HG03520 (cell line): ENCODE measurements around the gene AKTIP.
"Not testable (repeated sequence)": the region's sequence is repeated elsewhere in the genome, so short reads cannot be mapped to it uniquely, and the experiment has no call there.

Experiments
- ATAC-seq: cut with Tn5 transposase; IDR thresholded peaks from one replicate; pipeline ENCODE4 v1.9.1; 2021; ENCODE audit warnings: mild to moderate bottlenecking, moderate library complexity; ENCODE audit not compliant: unreplicated experiment

AKTIP gene

DNA sequence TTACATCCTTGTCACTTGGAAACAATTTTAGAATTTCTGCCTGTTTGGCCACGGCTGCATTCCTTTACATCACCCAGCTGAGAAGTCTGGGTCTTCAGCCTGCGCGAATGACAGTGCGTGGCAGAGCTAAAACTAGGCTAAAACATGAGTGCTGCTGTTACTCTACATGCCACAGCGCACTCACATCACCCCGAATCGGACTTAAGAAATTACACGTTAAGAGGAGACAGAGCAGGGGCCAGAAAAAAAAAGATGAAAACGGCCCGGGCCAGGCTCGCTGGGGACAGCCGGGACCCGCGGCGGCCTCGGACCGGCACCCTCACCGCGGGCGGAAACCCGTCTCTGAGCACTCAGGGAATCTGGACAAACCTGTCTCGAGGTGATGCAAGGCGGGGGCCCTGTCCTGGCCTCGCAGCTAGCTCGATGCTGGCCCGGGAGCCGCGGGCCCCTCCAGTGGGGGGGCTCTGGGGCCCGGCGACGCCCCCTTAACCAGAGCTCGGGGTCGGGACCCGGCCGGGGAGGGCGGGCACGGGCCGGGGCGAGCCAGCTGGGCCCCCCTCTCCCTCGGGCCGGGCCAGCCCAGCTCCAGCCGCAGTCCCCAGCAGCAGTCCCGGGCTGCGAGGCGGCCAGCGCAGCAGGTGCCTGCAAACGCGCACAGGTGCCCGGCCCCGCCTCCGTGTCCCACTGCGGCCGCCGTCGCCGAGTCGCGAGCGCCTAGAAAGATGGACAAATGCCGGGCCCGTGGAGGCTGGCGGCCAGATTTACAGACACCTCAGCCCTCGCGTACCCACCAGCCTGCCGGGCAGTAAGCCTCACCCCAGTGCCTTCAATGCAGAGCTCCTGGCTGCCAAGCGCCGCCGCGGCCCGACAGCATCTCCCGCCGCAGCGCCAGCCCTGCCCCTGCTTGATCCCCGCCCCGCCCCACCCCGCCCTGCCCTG is at the start of gene AKTIP:
Gene AKTIP (minus strand): TSS at position 879 of the 939 bp plus-strand sequence. CDS start 2,950 bp downstream, outside the sequence.
- peak; percentile 16 for ATAC-seq

DNA sequence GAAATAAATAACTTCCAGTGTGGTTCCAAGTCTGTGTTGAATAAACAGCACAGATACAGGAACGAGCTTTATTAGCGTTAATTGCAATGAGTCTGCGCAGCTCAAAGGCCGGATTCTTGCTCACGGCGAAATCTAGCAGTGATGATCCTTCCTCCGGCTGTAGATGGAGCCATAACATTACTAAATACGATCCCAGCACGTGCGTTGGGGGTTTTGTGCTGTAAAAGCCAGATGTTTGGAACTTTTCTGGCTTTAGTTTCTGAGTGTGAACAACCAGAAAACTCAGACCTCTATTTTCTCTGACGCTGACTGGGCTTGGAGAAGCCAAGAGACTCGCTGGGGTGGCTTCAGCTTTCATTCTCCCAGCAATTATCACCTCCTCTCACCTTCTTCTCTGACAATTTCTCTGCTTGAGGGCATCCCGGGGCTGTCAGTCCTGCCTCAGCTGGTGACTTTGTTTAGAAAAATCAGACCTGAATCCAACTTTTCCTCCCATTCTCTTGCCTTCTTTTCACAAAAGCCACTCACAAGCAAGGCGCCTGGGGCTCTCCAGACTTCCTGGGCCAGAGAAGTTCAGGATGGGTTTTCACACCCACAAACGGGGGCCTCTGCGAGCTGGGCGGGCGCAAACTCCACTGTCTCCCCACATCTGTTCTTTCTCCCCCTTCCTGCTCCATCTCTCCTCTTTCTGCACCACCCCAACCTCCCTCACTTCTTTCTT is 47.1 kb upstream of the AKTIP start:
- ATAC-seq, result peak; percentile 87

GRCh38 chr16:53546988-53547391 is 44.0 kb upstream of the AKTIP start:
- no peak for ATAC-seq

DNA sequence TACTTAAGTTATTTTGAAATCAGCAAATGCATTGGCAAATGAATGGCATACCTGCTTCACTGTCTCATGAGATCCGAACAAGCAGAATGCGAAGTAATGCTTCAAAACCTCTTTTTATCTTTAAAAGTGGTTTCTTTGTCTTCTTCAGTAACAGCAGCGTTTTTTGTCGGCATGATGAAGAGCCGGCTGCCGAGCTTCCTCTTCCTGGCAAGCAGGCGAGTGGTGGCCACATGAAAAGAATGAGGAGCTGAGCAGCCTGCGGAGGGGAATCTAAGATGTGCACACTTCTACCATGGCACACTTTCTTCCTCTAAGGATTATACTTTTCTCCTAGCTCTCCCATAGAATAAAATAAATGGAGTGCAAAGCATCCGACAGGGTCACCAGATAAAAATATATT is 42.4 kb upstream of the AKTIP start:
- ATAC-seq, result no peak

DNA sequence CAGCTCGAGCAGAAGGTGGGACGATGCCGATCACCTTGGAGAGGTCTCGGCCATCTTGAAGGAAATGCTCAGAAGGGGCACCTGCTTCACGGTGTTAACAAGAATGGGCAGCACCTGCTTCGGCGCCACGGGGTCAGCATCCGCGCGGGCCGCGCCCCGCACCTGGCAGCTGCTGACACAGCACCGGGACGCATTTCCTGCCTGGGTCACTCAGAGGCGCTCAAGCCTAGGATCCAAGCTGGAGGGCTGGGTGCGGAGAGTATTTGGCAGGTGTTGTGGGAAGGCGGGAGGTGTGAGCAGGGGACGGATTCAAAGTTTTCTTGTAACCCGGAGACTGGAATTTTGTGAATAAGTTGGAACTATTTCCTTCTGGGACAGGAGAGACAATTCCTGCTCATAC is 39.3 kb upstream of the AKTIP start:
- ATAC-seq, result no peak

GRCh38 chr16:53541326-53541725 is 38.3 kb upstream of the AKTIP start:
- ATAC-seq, result no peak

DNA sequence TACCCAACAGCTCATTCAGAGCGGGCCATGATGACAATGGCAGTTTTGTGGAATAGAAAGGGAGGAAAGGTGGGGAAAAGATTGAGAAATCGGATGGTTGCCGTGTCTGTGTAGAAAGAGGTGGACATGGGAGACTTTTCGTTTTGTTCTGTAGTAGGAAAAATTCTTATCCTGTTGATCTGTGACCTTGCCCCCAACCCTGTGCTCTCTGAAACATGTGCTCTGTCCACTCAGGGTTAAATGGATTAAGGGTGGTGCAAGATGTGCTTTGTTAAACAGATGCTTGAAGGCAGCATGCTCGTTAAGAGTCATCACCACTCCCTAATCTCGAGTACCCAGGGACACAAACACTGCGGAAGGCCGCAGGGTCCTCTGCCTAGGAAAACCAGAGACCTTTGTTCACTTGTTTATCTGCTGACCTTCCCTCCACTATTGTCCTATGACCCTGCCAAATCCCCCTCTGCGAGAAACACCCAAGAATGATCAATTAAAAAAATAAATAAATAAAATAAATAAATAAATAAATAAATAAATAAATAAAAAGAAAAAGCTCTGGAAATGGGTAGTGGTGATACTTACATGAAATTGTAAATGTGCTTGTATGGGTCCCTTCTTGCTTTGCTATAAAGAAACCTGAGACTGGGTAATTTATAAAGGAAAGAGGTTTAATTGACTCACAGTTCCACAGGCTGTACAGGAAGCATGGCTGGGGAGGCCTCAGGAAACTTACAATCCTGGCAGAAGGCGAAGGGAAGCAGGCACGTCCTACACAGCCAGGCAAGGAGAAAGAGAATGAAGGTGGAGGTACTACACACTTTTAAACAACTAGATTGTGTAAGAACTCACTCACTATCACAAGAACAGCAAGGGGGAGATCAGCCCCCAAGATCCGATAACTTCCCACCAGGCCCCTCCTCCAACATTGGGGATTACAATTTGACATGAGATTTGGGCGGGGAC is 37.0 kb upstream of the AKTIP start:
- not testable (repeated sequence) for ATAC-seq

GRCh38 chr16:53539346-53539745 is 36.3 kb upstream of the AKTIP start:
- ATAC-seq, result not testable (repeated sequence)

GRCh38 chr16:53537626-53538025 is 34.6 kb upstream of the AKTIP start:
- ATAC-seq, result no peak

GRCh38 chr16:53534206-53534605 is 31.2 kb upstream of the AKTIP start:
- ATAC-seq, result no peak

- ATAC-seq, result no peak
Measured at GRCh38 chr16:53530741-53531140, 27.7 kb upstream of the AKTIP start.

DNA sequence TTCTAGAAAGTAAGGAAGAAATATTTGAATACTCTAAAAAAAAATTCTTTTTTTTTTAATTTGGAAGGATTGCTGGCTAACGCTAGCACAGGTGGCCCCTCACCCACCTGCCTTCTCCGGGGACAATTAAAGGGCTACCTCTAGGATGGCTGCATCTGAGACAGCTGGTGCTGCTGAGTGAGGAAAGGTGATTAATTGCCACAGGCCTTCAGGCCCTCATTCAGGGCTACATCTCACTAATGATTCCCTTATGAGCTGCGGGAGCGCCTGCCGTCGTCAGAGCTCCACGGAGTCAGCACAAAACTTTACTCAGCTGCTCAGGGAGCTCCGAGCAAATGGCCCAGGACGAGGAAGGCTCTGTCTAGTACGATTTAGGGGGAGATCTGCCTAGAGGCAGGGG is 27.0 kb upstream of the AKTIP start:
- no peak for ATAC-seq

DNA sequence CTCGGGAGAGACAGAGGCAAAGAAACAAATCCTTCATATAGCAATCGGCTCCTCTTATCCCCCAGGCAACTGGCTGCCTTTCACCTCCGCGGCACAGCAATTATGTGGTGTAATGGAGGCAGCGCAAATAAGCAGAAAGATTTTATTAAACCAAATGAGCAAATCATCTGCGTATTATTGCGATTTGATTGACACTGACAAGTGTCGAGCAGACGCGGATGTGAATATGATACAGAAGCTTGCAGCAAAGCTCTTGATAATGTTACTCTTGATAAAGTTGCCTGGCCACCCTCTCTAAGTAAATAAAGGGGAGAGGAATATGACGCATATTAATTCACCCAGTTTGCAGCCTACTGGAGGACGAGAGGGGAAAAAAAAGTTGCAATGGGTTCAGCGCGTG is 26.5 kb upstream of the AKTIP start:
- no peak for ATAC-seq

DNA sequence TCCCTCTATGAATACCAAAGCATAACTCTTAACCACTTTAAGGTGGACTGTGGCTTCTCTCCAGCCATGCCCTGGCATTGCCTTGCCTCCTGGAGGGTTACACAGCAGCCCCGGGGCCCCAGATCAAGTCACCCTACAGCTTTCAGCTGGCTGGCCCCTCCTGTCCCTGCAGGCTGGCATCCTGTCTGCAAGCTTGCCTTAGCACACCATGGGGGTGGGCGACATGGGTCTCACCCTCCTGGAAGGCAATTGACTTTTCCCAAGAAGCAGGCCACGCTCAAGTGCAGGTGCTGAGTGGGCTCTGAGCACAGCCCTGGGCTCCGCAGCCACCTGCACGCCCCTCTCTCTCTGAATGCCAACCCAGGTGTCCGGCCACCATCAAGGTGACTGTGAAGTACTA is 25.8 kb upstream of the AKTIP start:
- no peak for ATAC-seq

GRCh38 chr16:53523971-53524548 is 21.1 kb upstream of the AKTIP start:
- no peak for ATAC-seq

DNA sequence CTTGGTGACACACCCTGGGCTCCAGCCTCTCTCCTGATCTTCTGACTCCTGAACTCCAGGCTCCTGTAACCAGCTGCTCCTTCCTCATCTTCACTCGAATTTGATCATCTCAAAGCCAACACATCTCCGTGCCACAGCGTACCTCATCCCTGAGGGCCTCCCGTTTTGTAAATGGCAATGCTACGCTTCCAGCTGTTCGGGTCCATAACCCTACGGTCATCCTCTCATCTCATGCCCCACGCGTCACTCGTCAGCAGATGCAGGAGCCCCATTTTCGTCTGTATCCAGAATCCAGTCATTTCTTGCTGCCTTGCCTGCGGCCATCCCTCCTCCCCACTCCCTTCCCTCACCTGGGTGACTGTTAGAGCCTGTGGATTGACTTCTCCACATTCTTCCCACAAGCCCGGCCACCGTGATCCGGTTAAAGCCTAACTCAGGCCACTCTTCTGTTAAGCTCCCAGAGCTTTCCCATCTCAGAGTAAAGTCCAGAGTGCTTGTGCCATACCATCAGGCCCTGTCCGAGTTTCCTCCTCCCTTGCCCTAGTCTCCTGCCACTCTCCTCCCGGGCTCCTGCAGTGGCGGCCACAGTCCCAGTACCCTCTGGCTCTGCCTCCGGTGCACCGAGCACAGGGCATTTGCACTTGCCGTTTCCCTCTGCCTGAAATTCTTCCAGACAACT is 20.3 kb upstream of the AKTIP start:
- no peak for ATAC-seq

- ATAC-seq, result no peak
Measured at GRCh38 chr16:53519417-53520091, 16.5 kb upstream of the AKTIP start.

DNA sequence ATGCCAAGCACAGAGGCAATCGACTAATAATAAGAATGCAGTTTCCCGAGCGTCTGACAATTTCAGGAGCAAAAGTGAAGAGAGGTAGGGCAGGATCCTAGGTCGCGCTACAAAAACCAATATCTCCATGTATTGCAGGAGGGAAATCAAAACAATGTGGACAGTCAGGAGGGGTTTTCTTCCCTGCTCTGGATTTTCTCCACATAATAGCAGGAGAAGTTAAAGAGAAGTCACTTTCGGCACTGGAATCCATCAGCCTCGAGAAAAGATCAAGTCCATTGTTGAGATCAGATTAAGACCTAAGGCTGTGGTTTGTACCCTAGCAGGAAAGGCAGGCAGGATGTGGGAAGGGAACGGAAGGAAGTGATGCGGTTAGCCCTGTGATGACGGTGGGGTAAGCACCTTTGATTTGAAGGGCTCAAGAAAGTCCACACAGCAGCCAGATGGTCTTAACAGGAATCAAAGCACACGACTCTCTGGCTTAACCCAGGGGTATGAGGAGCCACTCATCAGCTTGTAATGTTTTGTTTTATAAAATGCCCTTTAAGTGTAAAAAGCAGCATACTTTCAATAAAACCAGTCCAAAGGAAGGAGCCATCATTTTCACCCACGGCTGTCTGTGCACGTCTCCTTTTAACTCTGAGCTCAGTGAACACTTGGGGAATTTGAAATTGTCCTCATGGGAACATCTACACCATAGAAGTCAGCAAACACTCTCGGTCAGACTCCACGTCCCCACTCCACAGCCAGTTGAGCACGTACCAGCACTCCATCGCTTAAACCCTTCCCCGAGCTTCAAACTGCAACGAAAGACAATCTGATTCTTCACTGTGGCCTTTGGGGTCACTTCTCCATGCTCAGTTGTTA is 15.8 kb upstream of the AKTIP start:
- peak; percentile 97 for ATAC-seq
